GM19372 (cell line): ENCODE measurements around the gene LRRTM4.

Experiments used
- ATAC-seq: cut with Tn5 transposase; IDR thresholded peaks from one replicate; pipeline ENCODE4 v1.9.1; 2021; ENCODE audit warnings: mild to moderate bottlenecking, low read depth, moderate library complexity; ENCODE audit not compliant: unreplicated experiment

Gene LRRTM4

GRCh38 chr2:77013457-77013856 is 508.7 kb downstream of the LRRTM4 start:
- ATAC-seq, result no peak

- no peak for ATAC-seq
Observed at GRCh38 chr2:77009307-77009706, 512.9 kb downstream of the LRRTM4 start.

GRCh38 chr2:77008853-77009252 is 513.3 kb downstream of the LRRTM4 start:
- ATAC-seq, result no peak

GRCh38 chr2:77007686-77008085 is 514.5 kb downstream of the LRRTM4 start:
- no peak for ATAC-seq

GRCh38 chr2:77005522-77005921 is 516.7 kb downstream of the LRRTM4 start:
- ATAC-seq, result no peak

- ATAC-seq, result no peak
Observed at GRCh38 chr2:77001895-77002294, 520.3 kb downstream of the LRRTM4 start.

GRCh38 chr2:76998704-76999103 is 523.5 kb downstream of the LRRTM4 start:
- ATAC-seq, result no peak

GRCh38 chr2:76998152-76998551 is 524.0 kb downstream of the LRRTM4 start:
- no peak for ATAC-seq

- no peak for ATAC-seq
Observed at GRCh38 chr2:76997296-76997695, 524.9 kb downstream of the LRRTM4 start.

GRCh38 chr2:76985387-76986136 is 536.6 kb downstream of the LRRTM4 start:
- ATAC-seq, result no peak

GRCh38 chr2:76984359-76984758 is 537.8 kb downstream of the LRRTM4 start:
- ATAC-seq, result no peak

GRCh38 chr2:76980067-76980787 is 541.9 kb downstream of the LRRTM4 start:
- ATAC-seq, result no peak

GRCh38 chr2:76977846-76978727 is 544.1 kb downstream of the LRRTM4 start:
- ATAC-seq, result no peak

- ATAC-seq, result no peak
Observed at GRCh38 chr2:76975752-76976151, 546.4 kb downstream of the LRRTM4 start.

GRCh38 chr2:76973610-76974009 is 548.6 kb downstream of the LRRTM4 start:
- no peak for ATAC-seq

- no peak for ATAC-seq
Observed at GRCh38 chr2:76965772-76966171, 556.4 kb downstream of the LRRTM4 start.

GRCh38 chr2:76958749-76959148 is 563.4 kb downstream of the LRRTM4 start:
- no peak for ATAC-seq

GRCh38 chr2:76953733-76954347 is 568.3 kb downstream of the LRRTM4 start:
- no peak for ATAC-seq

- no peak for ATAC-seq
Observed at GRCh38 chr2:76946631-76947145, 575.5 kb downstream of the LRRTM4 start.

- no peak for ATAC-seq
Observed at GRCh38 chr2:76940559-76940958, 581.6 kb downstream of the LRRTM4 start.
